PC-3 (cell line): ENCODE results near the gene NEK4. TPM values are rescaled to one million over a fixed set of nuclear protein-coding genes. Genes with fewer than 3 reads are reported as not detected.

Experiments used
- ATAC-seq: fragments of 200-7000 bp; cut with Tn5 transposase; 2 replicates; pipeline ENCODE4 v1.9.1; 2020; ENCODE audit warnings: mild to moderate bottlenecking, moderate library complexity
- Bru-seq: library from RNA; stranded (reverse); fragments of 400-500 nt; gene quantifications from one replicate; lab custom pipeline; 2021; lab: Mats Ljungman, UMichigan
- BruChase-seq, 2 experiments: library from RNA; stranded (reverse); fragments of 400-500 nt; gene quantifications; one replicate each; lab custom pipeline; 2021; lab: Mats Ljungman, UMichigan
- BruUV-seq: library from RNA; stranded (reverse); fragments of 400-500 nt; replicated peaks from 2 replicates; lab custom pipeline; 2021; lab: Mats Ljungman, UMichigan
- CTCF ChIA-PET: fragments of 300-600 bp; sonication (Branson Sonifier 250); formaldehyde crosslinking; loops from one replicate; lab custom pipeline; 2022; ENCODE audit warnings: antibody characterized with exemption; lab: Charles Lee
- POLR2A ChIA-PET: fragments of 300-600 bp; sonication (Branson Sonifier 250); formaldehyde crosslinking; loops from one replicate; lab custom pipeline; 2022; ENCODE audit warnings: antibody characterized with exemption; ENCODE audit not compliant: unreplicated experiment; lab: Charles Lee
- DNase-seq: peaks from one replicate; pipeline ENCODE4 v3.0.0-alpha.2; 2015
- H2AFZ ChIP-seq: fragments of 300-600 bp; sonication (generic); 2 replicates; pipeline ENCODE4 v1.6.0; 2016; ENCODE audit warnings: antibody characterized with exemption, low read length
- H3F3A ChIP-seq: fragments of 300-600 bp; sonication (generic); one replicate; pipeline ENCODE4 v1.6.0; 2017; ENCODE audit warnings: antibody characterized with exemption, low read length, control low read depth, mild to moderate bottlenecking; ENCODE audit not compliant: unreplicated experiment
- H3K27ac ChIP-seq: fragments of 300-600 bp; sonication (generic); 2 replicates; pipeline ENCODE4 v1.5.1; 2016; ENCODE audit warnings: mild to moderate bottlenecking, low read length
- H3K27me3 ChIP-seq: fragments of 300-600 bp; sonication (generic); 2 replicates; pipeline ENCODE4 v1.6.1; 2016; ENCODE audit warnings: low read length, mixed read lengths
- H3K36me3 ChIP-seq: fragments of 300-600 bp; sonication (generic); 2 replicates; pipeline ENCODE4 v1.6.1; 2016; ENCODE audit warnings: low read depth, mixed run types, low read length, mixed read lengths
- H3K4me1 ChIP-seq: fragments of 300-600 bp; sonication (generic); 2 replicates; pipeline ENCODE4 v1.5.1; 2016; ENCODE audit warnings: low read length; ENCODE audit not compliant: insufficient read depth
- H3K4me2 ChIP-seq: fragments of 300-600 bp; sonication (generic); 2 replicates; pipeline ENCODE4 v1.6.0; 2016; ENCODE audit warnings: low read length
- H3K4me3 ChIP-seq: fragments of 300-600 bp; sonication (generic); 2 replicates; pipeline ENCODE4 v1.5.1; 2016; ENCODE audit warnings: mild to moderate bottlenecking, low read length, mixed read lengths
- H3K79me2 ChIP-seq: fragments of 300-600 bp; sonication (generic); 2 replicates; pipeline ENCODE4 v1.6.1; 2017; ENCODE audit warnings: low read length, mixed read lengths
- H3K9ac ChIP-seq: fragments of 300-600 bp; sonication (generic); 2 replicates; pipeline ENCODE4 v1.6.0; 2016; ENCODE audit warnings: mild to moderate bottlenecking, low read length
- H3K9me2 ChIP-seq: fragments of 300-600 bp; sonication (generic); replicated peaks from 2 replicates; pipeline ENCODE4 v1.6.1; 2016; ENCODE audit warnings: mixed run types, low read length, mixed read lengths
- H3K9me3 ChIP-seq: fragments of 300-600 bp; sonication (generic); 2 replicates; pipeline ENCODE4 v1.6.1; 2016; ENCODE audit warnings: low read length, mixed read lengths
- H4K20me1 ChIP-seq: fragments of 300-600 bp; sonication (generic); 2 replicates; pipeline ENCODE4 v1.6.1; 2016; ENCODE audit warnings: low read length, mixed read lengths
- CTCF ChIP-seq: fragments of 300-600 bp; sonication (generic); conservative IDR thresholded peaks from 2 replicates; pipeline ENCODE4 v1.5.1; 2017; ENCODE audit warnings: antibody characterized with exemption, low read depth, mild to moderate bottlenecking, low read length
- EZH2 ChIP-seq: fragments of 300-600 bp; sonication (generic); IDR thresholded peaks from one replicate; pipeline ENCODE4 v1.6.1; 2017; ENCODE audit warnings: antibody characterized with exemption, mild to moderate bottlenecking, low read length; ENCODE audit not compliant: unreplicated experiment
- EZH2phosphoT487 ChIP-seq: fragments of 300-600 bp; sonication (generic); IDR thresholded peaks from 2 replicates; pipeline ENCODE4 v1.6.1; 2018; ENCODE audit warnings: mild to moderate bottlenecking, antibody characterized with exemption, low read length, borderline replicate concordance
- intact Hi-C: fragments of 100-400 bp; cut with micrococcal nuclease; formaldehyde crosslinking; loops from 2 replicates; pipeline ENCODE4 v1.9.0; 2023
- long read RNA-seq: library from polyadenylated mRNA; unstranded; transcript quantifications from one replicate; pipeline ENCODE4 v2.0.0, GENCODE V29; 2021; ENCODE audit not compliant: unreplicated experiment
- total RNA-seq: library from RNA; depleted of rRNA; stranded (reverse); fragments of >200 nt; gene quantifications from 2 replicates; pipeline ENCODE4 v1.2.3, GENCODE V29; 2014; rRNA removed

The NEK4 gene
- 26.6 and 33.6 TPM in 2 replicates for total RNA-seq
- percentile 76 among the genes with signal in this experiment for Bru-seq, nascent RNA
- BruChase-seq, experiment 1, labeled RNA remaining after a 6-hour chase, result percentile 81 among the genes with signal in this experiment
- BruChase-seq, experiment 2, labeled RNA remaining after a 2-hour chase, result percentile 78 among the genes with signal in this experiment
- long read RNA-seq, full-length matches to known transcripts, result 21 of 79 reads
- long read RNA-seq, partial matches to known transcripts, result 18 of 79 reads
- long read RNA-seq, other reads (novel, unspliced or antisense), result 40 of 79 reads

DNA sequence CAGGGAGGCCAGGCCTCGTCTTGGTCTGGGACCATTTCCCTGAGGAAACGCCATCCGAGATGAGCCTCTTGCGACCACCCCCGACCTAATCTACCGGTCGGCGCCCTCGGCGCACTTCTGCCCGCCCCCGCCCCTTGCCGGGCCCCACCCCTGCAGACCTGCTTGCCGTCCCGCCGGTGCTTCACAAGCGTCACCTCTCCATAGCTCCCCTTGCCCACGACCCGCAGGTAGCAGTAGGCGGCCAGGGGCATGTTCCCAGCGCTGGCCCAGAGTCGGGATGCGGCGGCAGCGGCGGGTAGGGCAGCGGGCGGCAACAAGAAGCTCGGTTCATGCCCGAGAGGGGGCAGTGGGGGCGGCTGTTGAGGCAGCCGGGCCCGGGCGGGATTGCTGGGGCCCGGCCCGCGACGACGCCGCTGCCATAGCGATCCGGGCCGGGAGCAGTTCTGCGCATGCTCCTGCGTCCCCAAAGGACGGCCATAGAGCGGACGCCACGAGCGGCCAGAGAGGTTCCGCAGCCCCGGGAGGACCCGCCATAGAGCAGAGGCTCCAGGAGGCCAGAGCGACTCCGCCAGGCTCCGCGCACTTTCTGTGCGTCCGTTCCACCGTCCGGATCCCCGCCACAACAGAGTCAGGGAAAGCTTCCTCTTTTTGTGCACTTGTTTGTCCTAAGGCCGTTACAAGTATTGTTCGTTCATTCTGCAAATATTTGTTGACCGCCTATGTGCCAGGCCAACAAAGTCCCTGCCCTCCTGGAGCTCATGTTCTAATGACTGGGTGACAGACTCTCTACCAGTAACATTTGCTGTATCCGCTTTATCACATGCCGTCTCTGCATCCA, at the start of gene NEK4:
NEK4 (minus strand) TSS at position 445 of the 838 bp plus-strand sequence; CDS start at position 251, 194 bp downstream.
- Histone ChIP-seq H2AFZ (peak within 1 kb of the TSS; percentile 93), H3K4me2 (peak within 1 kb of the TSS; percentile 98), H3K79me2 (peaks cover 32% of the 10 kb centered on the region), H3K4me1 (peaks cover 13% of the 10 kb centered on the region), H3K9me2 (no peaks in the 10 kb centered on the region), H4K20me1 (no peaks in the 10 kb centered on the region), H3K27ac (peak within 1 kb of the TSS; percentile 33; the same call in 1 of the 2 replicates), H3F3A (no peaks in the 10 kb centered on the region), H3K9ac (peak within 1 kb of the TSS; percentile 85), H3K36me3 (peaks cover 10% of the 10 kb centered on the region; the same call in 1 of the 2 replicates), H3K27me3 (no peaks in the 10 kb centered on the region), H3K4me3 (peak within 1 kb of the TSS; percentile 83), H3K9me3 (no peaks in the 10 kb centered on the region)
- intact Hi-C loops, result loop anchor here (10.0 kb wide), 1 partner anchor 294 kb away; no protein-coding TSS in a partner anchor
- POLR2A ChIA-PET, result interaction anchor here (0.5 to 0.6 kb wide), 3 partner anchors 17 to 1087 kb away, joined by 3 to 6 read pairs (median 5); no protein-coding TSS in a partner anchor
- TF ChIP-seq EZH2phosphoT487, result no peak
- no peak for TF ChIP-seq EZH2
- TF ChIP-seq CTCF, result no peak
- BruUV-seq, result no TSS peak
- ATAC-seq (peak; percentile 99), DNase-seq (peak; percentile 95)
- CTCF ChIA-PET, result interaction anchor here (0.6 kb wide), 1 partner anchor 143 kb away, joined by 3 read pairs; no protein-coding TSS in a partner anchor

DNA sequence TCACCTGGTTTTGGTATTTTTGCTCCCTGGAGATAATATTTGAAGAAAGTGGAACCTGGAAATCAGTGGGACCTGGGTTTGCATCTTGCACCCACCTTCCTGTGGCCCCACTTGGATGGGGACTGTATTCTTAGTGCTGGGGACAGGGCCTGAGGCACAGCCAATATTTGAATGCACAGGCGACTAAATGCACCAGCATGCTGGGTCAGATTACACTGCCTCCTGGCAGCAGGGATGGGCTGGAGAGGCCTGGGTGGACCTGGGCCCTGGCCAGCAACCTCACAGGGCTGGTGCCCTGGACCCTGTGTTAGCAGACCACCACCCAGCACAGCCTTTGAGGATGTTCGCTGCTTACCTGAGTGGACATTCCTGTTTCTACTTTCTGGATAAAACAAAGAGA, 49.2 kb upstream of the NEK4 start:
- intact Hi-C loops, result loop anchor here (1.0 kb wide), 1 partner anchor 78 kb away; no protein-coding TSS in a partner anchor
- TF ChIP-seq CTCF (no peak), EZH2 (no peak), EZH2phosphoT487 (no peak)
- Histone ChIP-seq H3K36me3 (no peaks in the 10 kb centered on the region), H3K4me2 (no peak overlapping the region), H3K79me2 (no peaks in the 10 kb centered on the region), H4K20me1 (no peaks in the 10 kb centered on the region), H3F3A (no peaks in the 10 kb centered on the region), H3K9me3 (no peaks in the 10 kb centered on the region), H3K9ac (no peak overlapping the region), H3K27ac (no peak overlapping the region), H3K4me1 (no peaks in the 10 kb centered on the region), H2AFZ (no peak overlapping the region), H3K27me3 (no peaks in the 10 kb centered on the region), H3K9me2 (no peaks in the 10 kb centered on the region), H3K4me3 (no peak overlapping the region)
- ATAC-seq, result peak; percentile 29; the same call in 1 of the 2 replicates
- DNase-seq, result no peak
- ChIA-PET POLR2A (no interaction called here), CTCF (no interaction called here)
- BruUV-seq, result no TSS peak
